Upper lobe of left lung (tissue), 4 donors: ENCODE results near the gene CSTF2T.

ENCODE experiments used
- CTCF ChIP-seq, 6 experiments: fragments of 450-650 bp in 4 of 6; fragments of 200-600 bp in 2 of 6; sonication (generic) in 2 of 6; IDR thresholded peaks; one replicate each; pipeline ENCODE4 v1.5.1; 2016 to 2019; ENCODE audit warnings: antibody characterized with exemption in 6 of 6
- EP300 ChIP-seq, 4 donors: sonication (generic); formaldehyde crosslinking; IDR thresholded peaks; one replicate each; pipeline ENCODE4 v1.5.1; 2017; ENCODE audit warnings: antibody characterized with exemption in 4 of 4, control low read depth in 2 of 4
- POLR2A ChIP-seq, 4 donors: fragments of 450-650 bp; IDR thresholded peaks; one replicate each; pipeline ENCODE4 v1.5.1; 2016 to 2017; ENCODE audit warnings: antibody characterized with exemption in 4 of 4, mild to moderate bottlenecking in 2 of 4

- no peak for TF ChIP-seq POLR2A (IDR thresholded peaks at IDR 0.05)
- TF ChIP-seq CTCF (IDR thresholded peaks at IDR 0.05) = no peak
- no peak for TF ChIP-seq EP300 (IDR thresholded peaks at IDR 0.05)
Measured at GRCh38 chr10:51745397-51745796, 46.0 kb upstream of the CSTF2T start.
